Measurements from ENCODE around the gene AKAP5. TPM values are rescaled to one million over a fixed set of nuclear protein-coding genes. Genes with fewer than 3 reads are reported as not detected.

AKAP5 gene
- total and polyA plus RNA-seq, 2 of the 13 experiments (the other 11 are each of a cell fraction or from before 2014, with no cell fraction given) = 0.18 to 1.5 TPM

Other genes starting within 250 kb of the AKAP5 start
- gene ESR2, start 171.1 kb upstream of the AKAP5 start, total RNA-seq (2016; rRNA removed; fragmentation: Illumina TruSeq; extraction: Trizol) = 0.04 TPM in 1 of 2 replicates, not detected in the other
- 0.01 TPM in 1 of 2 replicates, not detected in the other for gene ESR2, start 171.1 kb upstream of the AKAP5 start, polyA plus RNA-seq (2011; rRNA removed)
- 106 and 186 TPM in 2 replicates for gene MTHFD1, start 77.1 kb upstream of the AKAP5 start, total RNA-seq (2016; rRNA removed; fragmentation: Illumina TruSeq; extraction: Trizol)
- 31.0 and 33.6 TPM in 2 replicates for gene MTHFD1, start 77.1 kb upstream of the AKAP5 start, polyA plus RNA-seq (2011; rRNA removed)
- 3.0 and 3.5 TPM in 2 replicates for gene ZBTB25, start 38.3 kb downstream of the AKAP5 start, total RNA-seq (2016; rRNA removed; fragmentation: Illumina TruSeq; extraction: Trizol)
- gene ZBTB25, start 38.3 kb downstream of the AKAP5 start, polyA plus RNA-seq (2011; rRNA removed) = 7.6 TPM in 2 replicates
- gene ZBTB1, start 39.3 kb downstream of the AKAP5 start, total RNA-seq (2016; rRNA removed; fragmentation: Illumina TruSeq; extraction: Trizol) = 22.6 and 27.7 TPM in 2 replicates
- gene ZBTB1, start 39.3 kb downstream of the AKAP5 start, polyA plus RNA-seq (2011; rRNA removed) = 17.4 and 18.8 TPM in 2 replicates
- gene HSPA2, start 75.2 kb downstream of the AKAP5 start, total RNA-seq (2016; rRNA removed; fragmentation: Illumina TruSeq; extraction: Trizol) = 0.27 and 0.28 TPM in 2 replicates
- gene HSPA2, start 75.2 kb downstream of the AKAP5 start, polyA plus RNA-seq (2011; rRNA removed) = 0.15 and 0.16 TPM in 2 replicates
- 0.11 TPM in 1 of 2 replicates, not detected in the other for gene PPP1R36, start 84.5 kb downstream of the AKAP5 start, total RNA-seq (2016; rRNA removed; fragmentation: Illumina TruSeq; extraction: Trizol)
- 0.14 and 0.17 TPM in 2 replicates for gene PPP1R36, start 84.5 kb downstream of the AKAP5 start, polyA plus RNA-seq (2011; rRNA removed)
- gene PLEKHG3, start 238.9 kb downstream of the AKAP5 start, total RNA-seq (2016; rRNA removed; fragmentation: Illumina TruSeq; extraction: Trizol) = 9.5 and 9.8 TPM in 2 replicates
- gene PLEKHG3, start 238.9 kb downstream of the AKAP5 start, polyA plus RNA-seq (2011; rRNA removed) = 7.1 and 7.2 TPM in 2 replicates

Data from HepG2 (cell line).